ENCODE results near the gene SPNS3. TPM values are rescaled to one million over a fixed set of nuclear protein-coding genes. Genes with fewer than 3 reads are reported as not detected.
A peak's percentile ranks its signal among the peaks of the same experiment; 100 is the strongest.

The SPNS3 gene
- total and polyA plus RNA-seq, 9 of the 15 experiments (the other 6 are each of a cell fraction or from before 2014, with no cell fraction given): not detected

DNA sequence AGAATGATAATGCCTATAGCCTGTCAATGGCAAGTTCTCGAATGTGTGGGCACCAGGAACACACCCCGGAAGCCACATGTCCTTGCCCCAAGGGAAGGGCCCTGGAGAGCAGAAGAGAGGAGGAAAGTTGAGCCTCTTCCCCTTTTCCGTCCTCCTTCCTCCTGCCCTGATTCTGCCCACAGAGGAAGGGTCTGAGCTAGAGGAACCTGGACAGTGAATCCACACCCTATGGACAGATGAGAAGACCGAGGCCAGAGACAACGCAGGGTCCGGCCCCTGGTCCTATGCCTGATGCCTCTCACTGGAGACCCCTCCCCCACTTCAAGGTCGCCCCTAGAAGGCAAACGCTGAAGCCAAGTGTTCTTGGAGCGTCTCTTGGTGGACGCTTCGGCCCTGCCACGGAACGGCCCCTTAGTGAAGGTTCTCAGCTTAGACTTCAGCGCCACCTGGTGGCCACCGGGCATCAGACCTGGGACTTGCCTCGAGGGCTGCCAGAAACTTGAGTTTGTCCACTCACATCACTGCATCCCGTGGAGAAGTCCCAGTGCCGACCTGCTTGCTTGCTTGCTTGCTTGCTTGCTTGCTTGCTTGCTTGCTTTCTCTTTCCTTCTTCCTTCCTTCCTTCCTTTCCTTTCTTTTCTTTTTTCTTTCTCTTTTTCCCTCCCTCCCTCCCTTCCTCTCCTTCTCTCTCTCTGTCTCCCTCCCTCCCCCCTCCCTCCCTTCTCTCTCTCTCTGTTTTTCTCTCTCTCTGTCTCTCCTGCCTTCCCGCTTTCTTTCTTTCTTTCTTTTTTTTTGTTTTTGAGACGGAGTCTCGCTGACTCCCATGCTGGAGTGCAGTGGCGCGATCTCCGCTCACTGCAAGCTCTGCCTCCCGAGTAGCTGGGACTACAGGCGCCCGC, 20.6 kb upstream of the SPNS3 start (continued):
- TF ChIP-seq, protein P1, sequence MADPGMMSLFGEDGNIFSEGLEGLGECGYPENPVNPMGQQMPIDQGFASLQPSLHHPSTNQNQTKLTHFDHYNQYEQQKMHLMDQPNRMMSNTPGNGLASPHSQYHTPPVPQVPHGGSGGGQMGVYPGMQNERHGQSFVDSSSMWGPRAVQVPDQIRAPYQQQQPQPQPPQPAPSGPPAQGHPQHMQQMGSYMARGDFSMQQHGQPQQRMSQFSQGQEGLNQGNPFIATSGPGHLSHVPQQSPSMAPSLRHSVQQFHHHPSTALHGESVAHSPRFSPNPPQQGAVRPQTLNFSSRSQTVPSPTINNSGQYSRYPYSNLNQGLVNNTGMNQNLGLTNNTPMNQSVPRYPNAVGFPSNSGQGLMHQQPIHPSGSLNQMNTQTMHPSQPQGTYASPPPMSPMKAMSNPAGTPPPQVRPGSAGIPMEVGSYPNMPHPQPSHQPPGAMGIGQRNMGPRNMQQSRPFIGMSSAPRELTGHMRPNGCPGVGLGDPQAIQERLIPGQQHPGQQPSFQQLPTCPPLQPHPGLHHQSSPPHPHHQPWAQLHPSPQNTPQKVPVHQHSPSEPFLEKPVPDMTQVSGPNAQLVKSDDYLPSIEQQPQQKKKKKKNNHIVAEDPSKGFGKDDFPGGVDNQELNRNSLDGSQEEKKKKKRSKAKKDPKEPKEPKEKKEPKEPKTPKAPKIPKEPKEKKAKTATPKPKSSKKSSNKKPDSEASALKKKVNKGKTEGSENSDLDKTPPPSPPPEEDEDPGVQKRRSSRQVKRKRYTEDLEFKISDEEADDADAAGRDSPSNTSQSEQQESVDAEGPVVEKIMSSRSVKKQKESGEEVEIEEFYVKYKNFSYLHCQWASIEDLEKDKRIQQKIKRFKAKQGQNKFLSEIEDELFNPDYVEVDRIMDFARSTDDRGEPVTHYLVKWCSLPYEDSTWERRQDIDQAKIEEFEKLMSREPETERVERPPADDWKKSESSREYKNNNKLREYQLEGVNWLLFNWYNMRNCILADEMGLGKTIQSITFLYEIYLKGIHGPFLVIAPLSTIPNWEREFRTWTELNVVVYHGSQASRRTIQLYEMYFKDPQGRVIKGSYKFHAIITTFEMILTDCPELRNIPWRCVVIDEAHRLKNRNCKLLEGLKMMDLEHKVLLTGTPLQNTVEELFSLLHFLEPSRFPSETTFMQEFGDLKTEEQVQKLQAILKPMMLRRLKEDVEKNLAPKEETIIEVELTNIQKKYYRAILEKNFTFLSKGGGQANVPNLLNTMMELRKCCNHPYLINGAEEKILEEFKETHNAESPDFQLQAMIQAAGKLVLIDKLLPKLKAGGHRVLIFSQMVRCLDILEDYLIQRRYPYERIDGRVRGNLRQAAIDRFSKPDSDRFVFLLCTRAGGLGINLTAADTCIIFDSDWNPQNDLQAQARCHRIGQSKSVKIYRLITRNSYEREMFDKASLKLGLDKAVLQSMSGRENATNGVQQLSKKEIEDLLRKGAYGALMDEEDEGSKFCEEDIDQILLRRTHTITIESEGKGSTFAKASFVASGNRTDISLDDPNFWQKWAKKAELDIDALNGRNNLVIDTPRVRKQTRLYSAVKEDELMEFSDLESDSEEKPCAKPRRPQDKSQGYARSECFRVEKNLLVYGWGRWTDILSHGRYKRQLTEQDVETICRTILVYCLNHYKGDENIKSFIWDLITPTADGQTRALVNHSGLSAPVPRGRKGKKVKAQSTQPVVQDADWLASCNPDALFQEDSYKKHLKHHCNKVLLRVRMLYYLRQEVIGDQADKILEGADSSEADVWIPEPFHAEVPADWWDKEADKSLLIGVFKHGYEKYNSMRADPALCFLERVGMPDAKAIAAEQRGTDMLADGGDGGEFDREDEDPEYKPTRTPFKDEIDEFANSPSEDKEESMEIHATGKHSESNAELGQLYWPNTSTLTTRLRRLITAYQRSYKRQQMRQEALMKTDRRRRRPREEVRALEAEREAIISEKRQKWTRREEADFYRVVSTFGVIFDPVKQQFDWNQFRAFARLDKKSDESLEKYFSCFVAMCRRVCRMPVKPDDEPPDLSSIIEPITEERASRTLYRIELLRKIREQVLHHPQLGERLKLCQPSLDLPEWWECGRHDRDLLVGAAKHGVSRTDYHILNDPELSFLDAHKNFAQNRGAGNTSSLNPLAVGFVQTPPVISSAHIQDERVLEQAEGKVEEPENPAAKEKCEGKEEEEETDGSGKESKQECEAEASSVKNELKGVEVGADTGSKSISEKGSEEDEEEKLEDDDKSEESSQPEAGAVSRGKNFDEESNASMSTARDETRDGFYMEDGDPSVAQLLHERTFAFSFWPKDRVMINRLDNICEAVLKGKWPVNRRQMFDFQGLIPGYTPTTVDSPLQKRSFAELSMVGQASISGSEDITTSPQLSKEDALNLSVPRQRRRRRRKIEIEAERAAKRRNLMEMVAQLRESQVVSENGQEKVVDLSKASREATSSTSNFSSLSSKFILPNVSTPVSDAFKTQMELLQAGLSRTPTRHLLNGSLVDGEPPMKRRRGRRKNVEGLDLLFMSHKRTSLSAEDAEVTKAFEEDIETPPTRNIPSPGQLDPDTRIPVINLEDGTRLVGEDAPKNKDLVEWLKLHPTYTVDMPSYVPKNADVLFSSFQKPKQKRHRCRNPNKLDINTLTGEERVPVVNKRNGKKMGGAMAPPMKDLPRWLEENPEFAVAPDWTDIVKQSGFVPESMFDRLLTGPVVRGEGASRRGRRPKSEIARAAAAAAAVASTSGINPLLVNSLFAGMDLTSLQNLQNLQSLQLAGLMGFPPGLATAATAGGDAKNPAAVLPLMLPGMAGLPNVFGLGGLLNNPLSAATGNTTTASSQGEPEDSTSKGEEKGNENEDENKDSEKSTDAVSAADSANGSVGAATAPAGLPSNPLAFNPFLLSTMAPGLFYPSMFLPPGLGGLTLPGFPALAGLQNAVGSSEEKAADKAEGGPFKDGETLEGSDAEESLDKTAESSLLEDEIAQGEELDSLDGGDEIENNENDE (IDR thresholded peaks at IDR 0.05; ENCODE audit: low read depth, low read length): no peak
- TF ChIP-seq POLR2AphosphoS5 (IDR thresholded peaks at IDR 0.05; ENCODE audit: control insufficient read depth, insufficient read depth, low read depth, low read length) (no peak), FOSL1 (tag; conservative IDR thresholded peaks at IDR 0.05) (no peak), RBM25 (IDR thresholded peaks at IDR 0.05; ENCODE audit: low read depth, low read length, severe bottlenecking) (peak; percentile 29), POLR2H (tag; IDR thresholded peaks at IDR 0.05; ENCODE audit: low read depth) (no peak), ARID2 (IDR thresholded peaks at IDR 0.05) (peak; percentile 64; the same call in 1 of the 2 replicates)
- TF ChIP-seq, protein P2, sequence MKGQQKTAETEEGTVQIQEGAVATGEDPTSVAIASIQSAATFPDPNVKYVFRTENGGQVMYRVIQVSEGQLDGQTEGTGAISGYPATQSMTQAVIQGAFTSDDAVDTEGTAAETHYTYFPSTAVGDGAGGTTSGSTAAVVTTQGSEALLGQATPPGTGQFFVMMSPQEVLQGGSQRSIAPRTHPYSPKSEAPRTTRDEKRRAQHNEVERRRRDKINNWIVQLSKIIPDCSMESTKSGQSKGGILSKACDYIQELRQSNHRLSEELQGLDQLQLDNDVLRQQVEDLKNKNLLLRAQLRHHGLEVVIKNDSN (CRISPR knock-in tag; IDR thresholded peaks at IDR 0.05): no peak
- TF ChIP-seq, protein P3, sequence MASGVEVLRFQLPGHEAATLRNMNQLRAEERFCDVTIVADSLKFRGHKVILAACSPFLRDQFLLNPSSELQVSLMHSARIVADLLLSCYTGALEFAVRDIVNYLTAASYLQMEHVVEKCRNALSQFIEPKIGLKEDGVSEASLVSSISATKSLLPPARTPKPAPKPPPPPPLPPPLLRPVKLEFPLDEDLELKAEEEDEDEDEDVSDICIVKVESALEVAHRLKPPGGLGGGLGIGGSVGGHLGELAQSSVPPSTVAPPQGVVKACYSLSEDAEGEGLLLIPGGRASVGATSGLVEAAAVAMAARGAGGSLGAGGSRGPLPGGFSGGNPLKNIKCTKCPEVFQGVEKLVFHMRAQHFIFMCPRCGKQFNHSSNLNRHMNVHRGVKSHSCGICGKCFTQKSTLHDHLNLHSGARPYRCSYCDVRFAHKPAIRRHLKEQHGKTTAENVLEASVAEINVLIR (CRISPR knock-in tag; IDR thresholded peaks at IDR 0.05): no peak

Measured in K562 (cell line).